Activated CD4-positive, alpha-beta memory T cell treated with anti-CD3 and anti-CD28 coated beads for 36 hours (primary cell): Measurements from ENCODE around the gene SLC4A3. TPM values are rescaled to one million over a fixed set of nuclear protein-coding genes. Genes with fewer than 3 reads are reported as not detected.
A peak's percentile ranks its signal among the peaks of the same experiment; 100 is the strongest.

Experiments
- CTCF ChIA-PET: fragments of 350-600 bp; sonication (Branson Sonifier 250); formaldehyde crosslinking; loops from one replicate; lab custom pipeline; 2021; ENCODE audit warnings: antibody characterized with exemption, inconsistent platforms; lab: Charles Lee
- POLR2A ChIA-PET: fragments of 350-600 bp; sonication (Branson Sonifier 250); formaldehyde crosslinking; loops from one replicate; lab custom pipeline; 2021; ENCODE audit warnings: antibody characterized with exemption; lab: Charles Lee
- DNase-seq: peaks from one replicate; pipeline ENCODE4 v3.0.0-alpha.2; 2020
- H3K27ac Mint-ChIP-seq: one replicate; pipeline ENCODE4 v1.8.0; 2021; ENCODE audit warnings: mixed read lengths
- H3K27me3 Mint-ChIP-seq: one replicate; pipeline ENCODE4 v1.8.0; 2021; ENCODE audit warnings: mixed read lengths
- H3K36me3 Mint-ChIP-seq: one replicate; pipeline ENCODE4 v1.8.0; 2021; ENCODE audit warnings: mixed read lengths
- H3K4me1 Mint-ChIP-seq: one replicate; pipeline ENCODE4 v1.8.0; 2021; ENCODE audit warnings: low read depth, mixed read lengths
- H3K4me3 Mint-ChIP-seq: one replicate; pipeline ENCODE4 v1.8.0; 2021; ENCODE audit warnings: mild to moderate bottlenecking, mixed read lengths
- H3K9me3 Mint-ChIP-seq: one replicate; pipeline ENCODE4 v1.8.0; 2021; ENCODE audit warnings: mixed read lengths
- intact Hi-C: fragments of 100-400 bp; cut with micrococcal nuclease; formaldehyde crosslinking; loops from one replicate; pipeline ENCODE4 v1.15.1; 2023
- total RNA-seq, 2 experiments: library from RNA; stranded (reverse); gene quantifications; one replicate each; pipeline ENCODE4 v1.2.3, GENCODE V29; 2021

The SLC4A3 gene, protein sequence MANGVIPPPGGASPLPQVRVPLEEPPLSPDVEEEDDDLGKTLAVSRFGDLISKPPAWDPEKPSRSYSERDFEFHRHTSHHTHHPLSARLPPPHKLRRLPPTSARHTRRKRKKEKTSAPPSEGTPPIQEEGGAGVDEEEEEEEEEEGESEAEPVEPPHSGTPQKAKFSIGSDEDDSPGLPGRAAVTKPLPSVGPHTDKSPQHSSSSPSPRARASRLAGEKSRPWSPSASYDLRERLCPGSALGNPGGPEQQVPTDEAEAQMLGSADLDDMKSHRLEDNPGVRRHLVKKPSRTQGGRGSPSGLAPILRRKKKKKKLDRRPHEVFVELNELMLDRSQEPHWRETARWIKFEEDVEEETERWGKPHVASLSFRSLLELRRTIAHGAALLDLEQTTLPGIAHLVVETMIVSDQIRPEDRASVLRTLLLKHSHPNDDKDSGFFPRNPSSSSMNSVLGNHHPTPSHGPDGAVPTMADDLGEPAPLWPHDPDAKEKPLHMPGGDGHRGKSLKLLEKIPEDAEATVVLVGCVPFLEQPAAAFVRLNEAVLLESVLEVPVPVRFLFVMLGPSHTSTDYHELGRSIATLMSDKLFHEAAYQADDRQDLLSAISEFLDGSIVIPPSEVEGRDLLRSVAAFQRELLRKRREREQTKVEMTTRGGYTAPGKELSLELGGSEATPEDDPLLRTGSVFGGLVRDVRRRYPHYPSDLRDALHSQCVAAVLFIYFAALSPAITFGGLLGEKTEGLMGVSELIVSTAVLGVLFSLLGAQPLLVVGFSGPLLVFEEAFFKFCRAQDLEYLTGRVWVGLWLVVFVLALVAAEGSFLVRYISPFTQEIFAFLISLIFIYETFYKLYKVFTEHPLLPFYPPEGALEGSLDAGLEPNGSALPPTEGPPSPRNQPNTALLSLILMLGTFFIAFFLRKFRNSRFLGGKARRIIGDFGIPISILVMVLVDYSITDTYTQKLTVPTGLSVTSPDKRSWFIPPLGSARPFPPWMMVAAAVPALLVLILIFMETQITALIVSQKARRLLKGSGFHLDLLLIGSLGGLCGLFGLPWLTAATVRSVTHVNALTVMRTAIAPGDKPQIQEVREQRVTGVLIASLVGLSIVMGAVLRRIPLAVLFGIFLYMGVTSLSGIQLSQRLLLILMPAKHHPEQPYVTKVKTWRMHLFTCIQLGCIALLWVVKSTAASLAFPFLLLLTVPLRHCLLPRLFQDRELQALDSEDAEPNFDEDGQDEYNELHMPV
- not detected for total RNA-seq

DNA sequence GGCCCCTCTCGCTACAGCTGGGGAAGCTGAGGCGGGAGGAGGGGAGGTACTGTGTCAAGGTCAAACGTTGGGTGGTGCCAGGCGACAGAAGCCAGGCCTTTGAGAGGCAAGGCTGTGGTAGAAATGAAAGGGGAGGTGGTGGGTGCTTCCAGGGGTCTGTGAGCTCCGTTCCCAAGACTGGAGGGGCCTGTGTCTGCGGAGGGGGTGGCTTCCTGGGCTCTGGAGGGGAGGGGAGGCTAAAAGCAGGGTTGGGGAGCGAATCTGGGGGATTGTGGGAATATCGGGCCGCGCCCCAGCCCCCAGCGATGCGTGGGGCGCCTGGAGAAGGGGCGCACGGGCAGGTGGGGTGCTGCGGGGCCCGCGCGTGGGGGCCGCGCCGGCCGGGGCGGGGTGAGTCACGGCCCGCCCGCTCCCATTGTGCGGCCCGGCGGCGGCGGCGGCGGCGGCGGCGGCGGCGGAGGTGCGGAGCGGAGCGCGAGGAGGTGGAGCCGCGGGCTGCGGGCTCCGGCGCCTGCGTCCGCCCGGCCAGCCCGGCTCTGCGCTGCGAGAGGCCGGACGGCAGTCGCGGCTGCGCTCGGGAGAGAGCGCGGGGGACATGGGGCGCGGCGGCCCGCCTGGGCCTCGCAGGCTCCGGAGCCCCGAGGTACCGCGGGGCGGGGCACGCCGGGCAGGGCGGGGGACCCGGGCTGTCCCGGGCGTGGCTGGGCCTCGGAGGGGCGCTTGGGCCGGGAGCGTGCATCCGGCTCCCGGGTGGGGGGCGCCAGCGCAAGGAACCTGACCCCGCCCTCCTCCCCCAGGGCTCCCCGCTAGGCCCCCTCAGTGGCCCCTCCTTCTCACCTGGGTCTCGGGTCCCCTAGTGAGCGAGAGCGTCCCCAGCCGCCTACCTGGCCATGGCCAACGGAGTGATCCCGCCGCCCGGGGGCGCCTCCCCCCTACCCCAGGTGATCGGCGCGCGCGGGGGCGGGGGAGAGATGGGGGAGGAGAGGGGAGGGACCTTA lies at the start of gene SLC4A3:
Gene SLC4A3 (plus strand): TSS at position 528 of the 998 bp plus-strand sequence. CDS start 363 bp downstream, at position 891.
- Mint-ChIP-seq H3K4me3 (peak within 1 kb of the TSS; percentile 6), H3K27ac (no peak within 1 kb of the TSS), H3K4me1 (peaks cover 4% of the 10 kb centered on the region), H3K36me3 (no peaks in the 10 kb centered on the region), H3K27me3 (peaks cover 17% of the 10 kb centered on the region), H3K9me3 (no peaks in the 10 kb centered on the region)
- CTCF ChIA-PET = interaction anchor here (1.3 kb wide), 1 partner anchor 67 kb away, joined by 3 read pairs; no protein-coding TSS in a partner anchor
- POLR2A ChIA-PET = no interaction called here
- no peak for DNase-seq
- intact Hi-C loops = no loop called here

DNA sequence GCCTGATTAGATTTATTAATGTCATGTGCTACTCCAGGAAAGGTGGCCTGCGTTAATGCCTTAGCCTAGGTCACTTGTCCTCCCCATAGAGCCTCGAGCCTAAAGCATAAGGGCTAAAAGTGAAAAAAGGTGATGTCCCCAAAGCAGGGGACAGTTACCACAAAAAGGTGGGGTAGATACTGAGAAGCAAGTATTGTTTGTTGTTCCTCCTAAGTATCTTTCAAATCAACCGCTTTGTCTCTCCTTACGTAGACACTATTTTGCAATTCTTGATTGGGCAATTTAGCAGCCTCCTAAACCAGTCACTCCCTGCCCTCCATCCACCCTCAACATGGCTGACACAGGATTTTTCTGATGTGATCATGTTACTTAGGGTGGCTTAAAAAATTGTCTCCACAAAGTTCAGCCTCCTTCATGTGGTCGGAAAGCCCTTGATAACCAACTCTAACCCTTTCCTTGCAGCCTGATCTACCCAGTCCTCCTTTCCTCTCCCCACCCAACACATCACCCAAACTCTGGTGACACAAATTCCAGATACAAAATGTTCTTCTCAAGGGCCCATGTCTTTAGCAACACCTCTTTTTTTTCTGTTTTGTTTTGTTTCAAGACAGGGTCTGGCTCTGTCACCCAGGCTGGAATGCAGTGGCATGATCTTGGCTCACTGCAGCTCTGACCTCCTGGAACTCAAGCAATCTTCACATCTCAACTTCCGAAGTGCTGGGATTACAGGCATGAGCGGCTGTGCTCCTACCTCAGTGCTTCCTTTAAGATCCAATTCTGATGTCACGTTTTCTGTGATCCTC lies 48.4 kb upstream of the SLC4A3 start:
- no peaks in the 10 kb centered on the region for H3K9me3 Mint-ChIP-seq
- H3K36me3 Mint-ChIP-seq = no peaks in the 10 kb centered on the region
- H3K4me1 Mint-ChIP-seq = no peaks in the 10 kb centered on the region
- H3K4me3 Mint-ChIP-seq = no peak overlapping the region
- H3K27ac Mint-ChIP-seq = no peak overlapping the region
- H3K27me3 Mint-ChIP-seq = peaks cover 11% of the 10 kb centered on the region
- DNase-seq = no peak
- intact Hi-C loops = no loop called here
- ChIA-PET CTCF (no interaction called here), POLR2A (no interaction called here)

DNA sequence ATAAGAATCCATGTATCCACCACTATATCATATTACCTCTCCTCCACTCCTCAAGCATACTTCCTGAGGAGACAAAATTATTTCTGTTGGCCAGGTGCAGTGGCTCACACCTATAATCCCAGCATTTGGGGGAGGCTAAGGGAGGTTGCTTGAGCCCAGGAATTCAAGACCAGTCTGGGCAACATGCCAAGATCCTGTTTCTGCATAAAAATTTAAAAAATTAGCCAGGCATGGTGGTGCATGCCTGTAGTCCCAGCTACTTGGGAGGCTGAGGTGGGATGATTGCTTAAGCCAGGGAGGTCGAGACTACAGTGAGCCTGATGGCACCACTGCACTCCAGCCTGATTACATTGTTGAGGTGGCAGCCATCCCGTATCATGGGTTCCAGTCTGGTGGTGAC lies 46.1 kb upstream of the SLC4A3 start:
- no peak overlapping the region for H3K27ac Mint-ChIP-seq
- no peak for DNase-seq
- CTCF ChIA-PET = no interaction called here
- no peaks in the 10 kb centered on the region for H3K36me3 Mint-ChIP-seq
- H3K9me3 Mint-ChIP-seq = no peaks in the 10 kb centered on the region
- intact Hi-C loops = no loop called here
- POLR2A ChIA-PET = no interaction called here
- H3K4me3 Mint-ChIP-seq = no peak overlapping the region
- no peaks in the 10 kb centered on the region for H3K4me1 Mint-ChIP-seq
- peaks cover 14% of the 10 kb centered on the region for H3K27me3 Mint-ChIP-seq

DNA sequence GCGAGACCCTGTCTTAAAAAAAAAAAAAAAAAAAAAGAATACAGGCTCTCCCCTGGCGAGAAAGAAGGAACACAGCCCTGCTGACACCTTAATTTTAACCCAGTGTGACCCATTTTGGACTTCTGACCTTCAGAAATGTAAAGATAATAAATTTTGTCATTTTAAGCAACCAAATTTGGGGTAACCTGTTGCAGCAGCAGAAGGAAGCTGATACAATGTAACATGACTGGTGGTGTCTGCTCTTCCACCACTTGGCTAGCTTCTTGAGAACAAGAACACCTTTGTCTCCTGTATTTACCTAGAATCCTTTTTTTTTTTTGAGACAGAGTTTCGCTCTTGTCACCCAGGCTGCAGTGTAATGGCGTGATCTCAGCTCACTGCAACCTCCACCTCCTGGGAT lies 36.3 kb upstream of the SLC4A3 start:
- DNase-seq = no peak
- H3K4me1 Mint-ChIP-seq = no peaks in the 10 kb centered on the region
- H3K27me3 Mint-ChIP-seq = peaks cover 8% of the 10 kb centered on the region
- intact Hi-C loops = no loop called here
- no peaks in the 10 kb centered on the region for H3K9me3 Mint-ChIP-seq
- ChIA-PET POLR2A (no interaction called here), CTCF (interaction anchor here (0.9 to 1.5 kb wide), 3 partner anchors 8 to 51 kb away, joined by 3 read pairs; partner anchors contain the start of genes CHPF and TMEM198)
- H3K4me3 Mint-ChIP-seq = no peak overlapping the region
- H3K27ac Mint-ChIP-seq = no peak overlapping the region
- H3K36me3 Mint-ChIP-seq = no peaks in the 10 kb centered on the region

DNA sequence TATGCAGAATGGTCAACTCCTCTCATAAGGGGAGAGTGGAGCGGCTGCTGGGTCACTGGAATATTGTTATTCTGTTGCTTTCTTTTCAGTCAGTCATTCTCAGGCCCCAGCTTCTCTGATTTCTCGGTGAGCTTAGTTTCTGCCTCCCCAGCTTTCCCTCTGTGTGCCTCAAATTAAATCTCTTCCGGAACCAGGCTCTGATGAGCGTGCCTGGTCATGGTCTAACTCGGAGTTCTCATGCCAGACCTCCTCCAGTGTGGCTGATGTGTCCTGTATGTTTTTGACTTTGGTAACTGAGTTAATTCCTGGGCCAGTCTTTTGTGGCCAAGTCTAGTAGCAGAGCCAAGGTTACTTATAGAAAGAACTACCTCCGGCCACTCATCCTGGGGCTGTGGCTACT lies 34.7 kb upstream of the SLC4A3 start:
- POLR2A ChIA-PET = no interaction called here
- H3K4me1 Mint-ChIP-seq = no peaks in the 10 kb centered on the region
- no peak overlapping the region for H3K4me3 Mint-ChIP-seq
- DNase-seq = no peak
- intact Hi-C loops = no loop called here
- peaks cover 6% of the 10 kb centered on the region for H3K27me3 Mint-ChIP-seq
- CTCF ChIA-PET = interaction anchor here (0.6 kb wide), 1 partner anchor 32 kb away, joined by 3 read pairs; no protein-coding TSS in a partner anchor
- H3K36me3 Mint-ChIP-seq = no peaks in the 10 kb centered on the region
- H3K27ac Mint-ChIP-seq = no peak overlapping the region
- no peaks in the 10 kb centered on the region for H3K9me3 Mint-ChIP-seq

DNA sequence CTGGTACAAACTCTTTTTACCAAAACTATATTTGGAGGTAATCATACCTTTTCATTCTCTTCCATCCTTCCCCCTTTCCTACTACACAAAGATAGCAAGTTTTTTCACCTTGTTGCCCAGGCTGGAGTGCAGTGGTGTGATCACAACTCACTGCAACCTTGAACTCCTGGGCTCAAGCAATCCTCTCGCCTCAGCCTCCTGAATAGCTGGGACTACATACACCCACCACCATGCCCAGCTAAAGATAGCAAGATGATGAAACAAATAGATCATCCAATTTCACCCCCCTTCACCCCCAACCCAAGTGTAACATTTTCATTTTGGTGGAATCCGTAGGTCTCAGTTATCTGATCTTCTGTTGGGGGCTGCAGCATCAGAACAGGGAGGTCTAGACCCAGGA lies 34.3 kb upstream of the SLC4A3 start:
- intact Hi-C loops = no loop called here
- DNase-seq = no peak
- ChIA-PET POLR2A (no interaction called here), CTCF (interaction anchor here (0.6 kb wide), 1 partner anchor 33 kb away, joined by 3 read pairs; no protein-coding TSS in a partner anchor)
- no peak overlapping the region for H3K4me3 Mint-ChIP-seq
- H3K9me3 Mint-ChIP-seq = no peaks in the 10 kb centered on the region
- peaks cover 6% of the 10 kb centered on the region for H3K27me3 Mint-ChIP-seq
- peaks cover under 1% of the 10 kb centered on the region for H3K4me1 Mint-ChIP-seq
- H3K27ac Mint-ChIP-seq = no peak overlapping the region
- no peaks in the 10 kb centered on the region for H3K36me3 Mint-ChIP-seq

DNA sequence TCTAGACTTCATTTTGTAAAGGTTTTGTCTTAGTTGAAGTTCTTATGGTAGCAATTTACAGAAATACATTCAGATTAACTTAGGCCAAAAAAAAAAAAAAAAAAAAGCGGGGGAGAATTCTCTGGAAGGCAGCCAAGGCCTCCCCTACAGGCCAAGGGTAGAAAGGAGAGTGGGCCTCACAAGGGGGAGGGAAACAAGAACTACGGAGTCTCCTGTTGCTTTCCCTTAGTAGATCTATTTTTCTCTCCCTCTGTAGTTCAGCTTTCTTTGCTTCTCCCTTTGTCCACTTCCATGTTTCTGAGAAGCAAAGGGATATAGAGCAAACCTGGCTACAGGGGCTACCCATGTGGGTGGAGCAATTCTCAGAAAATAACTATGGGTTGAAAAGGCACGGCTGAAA lies 32.2 kb upstream of the SLC4A3 start:
- intact Hi-C loops = no loop called here

DNA sequence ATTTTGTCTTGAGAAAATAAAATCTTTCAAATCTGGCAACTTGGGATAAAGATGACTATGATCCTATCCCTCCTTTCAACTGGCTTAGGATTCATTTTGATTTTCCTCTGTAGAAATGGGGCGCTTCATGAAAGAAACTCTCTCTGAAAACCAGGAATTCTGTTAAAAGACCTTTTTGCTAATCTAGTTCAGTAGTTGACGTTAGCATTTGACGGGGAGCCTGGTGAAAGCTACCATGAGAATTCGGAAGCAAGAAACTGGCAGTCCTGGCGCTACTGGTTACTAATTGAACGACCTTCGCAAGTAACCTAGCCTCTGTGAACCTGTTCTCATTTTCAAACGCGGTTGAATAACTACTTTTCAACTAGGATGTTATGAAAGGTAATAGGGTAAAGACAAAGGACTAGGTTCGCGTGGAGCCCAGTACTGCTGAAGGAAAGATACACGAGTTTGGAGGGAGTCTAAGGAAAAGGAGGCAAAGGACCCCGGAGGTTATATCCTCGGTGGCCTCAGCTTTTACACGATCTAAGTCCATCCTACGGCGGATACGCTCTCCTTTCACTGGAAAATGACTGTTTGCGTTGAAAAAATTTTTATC lies 30.4 kb upstream of the SLC4A3 start:
- peaks cover 4% of the 10 kb centered on the region for H3K27me3 Mint-ChIP-seq
- H3K9me3 Mint-ChIP-seq = no peaks in the 10 kb centered on the region
- POLR2A ChIA-PET = interaction anchor here (0.9 to 1.6 kb wide), 3 partner anchors 54 to 209 kb away, joined by 4 to 8 read pairs (median 6); partner anchors contain the start of genes CHPF, DNPEP, GMPPA and TMEM198
- peak overlapping the region; percentile 93 for H3K27ac Mint-ChIP-seq
- peaks cover 10% of the 10 kb centered on the region for H3K4me1 Mint-ChIP-seq
- peaks cover 6% of the 10 kb centered on the region for H3K36me3 Mint-ChIP-seq
- H3K4me3 Mint-ChIP-seq = peak overlapping the region; percentile 88
- CTCF ChIA-PET = interaction anchor here (0.7 to 3.3 kb wide), 9 partner anchors 36 to 195 kb away, joined by 3 to 21 read pairs (median 4); partner anchors contain the start of genes CHPF and TMEM198
- DNase-seq = no peak
- intact Hi-C loops = loop anchor here (1.0 kb wide), 5 partner anchors 45 to 209 kb away; partner anchors contain the start of genes CHPF and GMPPA

More for the DNA sequence above, 32.2 kb upstream of the SLC4A3 start:
- no peaks in the 10 kb centered on the region for H3K9me3 Mint-ChIP-seq
- H3K27ac Mint-ChIP-seq = no peak overlapping the region
- DNase-seq = no peak
- ChIA-PET POLR2A (no interaction called here), CTCF (interaction anchor here (1.0 kb wide), 1 partner anchor 46 kb away, joined by 3 read pairs; no protein-coding TSS in a partner anchor)
- H3K27me3 Mint-ChIP-seq = peaks cover 4% of the 10 kb centered on the region
- H3K36me3 Mint-ChIP-seq = no peaks in the 10 kb centered on the region
- H3K4me1 Mint-ChIP-seq = peaks cover 10% of the 10 kb centered on the region
- H3K4me3 Mint-ChIP-seq = no peak overlapping the region

DNA sequence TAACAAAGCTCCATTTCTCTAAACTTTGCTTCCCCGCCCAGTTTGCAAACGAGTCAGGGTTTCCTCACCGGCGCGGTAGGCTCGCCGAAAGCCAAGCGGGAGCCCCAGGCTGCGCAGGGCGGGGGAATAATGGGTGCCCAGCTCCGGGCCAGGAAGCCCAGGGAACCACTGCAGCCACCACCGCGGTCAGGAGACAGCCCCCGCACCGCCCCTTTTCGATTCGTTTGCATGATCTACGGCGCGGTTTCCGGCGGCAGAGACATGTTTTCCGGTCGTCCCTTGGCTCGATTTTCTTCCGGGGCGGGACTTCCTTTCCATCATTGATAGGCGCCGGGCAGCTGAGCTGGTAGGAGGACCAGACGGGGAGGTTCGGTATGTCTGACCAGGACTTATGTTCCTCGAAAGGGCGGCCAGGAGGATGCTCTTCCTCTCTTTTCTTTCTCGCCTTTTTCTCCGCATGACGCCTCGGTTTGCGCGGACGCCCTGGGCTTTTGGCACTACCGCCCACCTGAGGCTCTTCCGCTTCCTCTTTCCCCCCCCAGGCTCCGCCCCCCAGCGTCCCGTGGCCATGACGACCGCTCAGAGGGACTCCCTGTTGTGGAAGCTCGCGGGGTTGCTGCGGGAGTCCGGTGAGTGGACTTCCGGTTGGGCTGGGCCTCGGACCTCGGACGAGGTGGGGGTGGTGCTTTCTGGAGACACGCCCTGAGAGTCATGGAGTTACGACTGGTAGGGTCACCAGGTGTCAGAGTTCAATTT lies 29.7 kb upstream of the SLC4A3 start, which contains the start of gene STK11IP:
Gene STK11IP (plus strand): TSS at position 306 of the 756 bp plus-strand sequence. CDS start 263 bp downstream, at position 569.
- Mint-ChIP-seq H3K27me3 (peaks cover 4% of the 10 kb centered on the region), H3K27ac (peak within 1 kb of the TSS; percentile 93), H3K4me3 (peak within 1 kb of the TSS; percentile 88), H3K9me3 (no peaks in the 10 kb centered on the region), H3K4me1 (peaks cover 10% of the 10 kb centered on the region), H3K36me3 (peaks cover 9% of the 10 kb centered on the region)
- ChIA-PET POLR2A (interaction anchor here (0.8 to 1.6 kb wide), 5 partner anchors 13 to 343 kb away, joined by 3 to 8 read pairs (median 4); partner anchors contain the start of genes CHPF, DNPEP, GMPPA and TMEM198), CTCF (interaction anchor here (0.7 to 3.3 kb wide), 9 partner anchors 37 to 195 kb away, joined by 3 to 21 read pairs (median 4); partner anchors contain the start of genes CHPF and TMEM198)
- intact Hi-C loops = loop anchor here (1.0 to 2.0 kb wide), 6 partner anchors 45 to 209 kb away; partner anchors contain the start of genes CHPF and GMPPA
- peak; percentile 96 for DNase-seq
